Measurements from ENCODE around the gene TMEM234.

The TMEM234 gene

DNA sequence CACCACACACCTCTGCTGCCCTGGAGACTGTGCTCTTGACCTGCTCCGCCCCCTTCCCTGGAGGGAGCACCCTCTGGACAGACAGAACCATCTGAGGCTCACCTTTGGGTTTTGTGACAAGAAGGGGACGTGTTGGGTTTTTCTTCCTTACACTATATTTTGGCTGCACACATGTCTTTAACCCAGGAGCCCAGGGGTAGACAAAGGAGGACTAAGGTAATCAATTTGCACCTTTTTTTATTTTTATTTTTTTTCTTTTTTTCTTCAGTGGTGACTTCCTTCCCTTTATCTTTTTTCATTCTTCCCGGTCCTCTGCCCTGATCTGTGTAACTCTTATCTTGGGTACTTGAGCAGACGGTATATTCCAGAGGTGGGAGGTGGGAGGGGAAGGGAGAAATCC is 51.2 kb downstream of the TMEM234 start:
- no peak for DNase-seq

Data from SHP77 (cell line).